NCI-H526 (cell line): Measurements from ENCODE around the gene OR10G7.
"Not testable (repeated sequence)": the region's sequence is repeated elsewhere in the genome, so short reads cannot be mapped to it uniquely, and the experiment has no call there.

Experiments used
- DNase-seq, 2 experiments: peaks; one replicate each; lab custom pipeline; 2025; lab: John Stamatoyannopoulos, UW

Gene OR10G7

DNA sequence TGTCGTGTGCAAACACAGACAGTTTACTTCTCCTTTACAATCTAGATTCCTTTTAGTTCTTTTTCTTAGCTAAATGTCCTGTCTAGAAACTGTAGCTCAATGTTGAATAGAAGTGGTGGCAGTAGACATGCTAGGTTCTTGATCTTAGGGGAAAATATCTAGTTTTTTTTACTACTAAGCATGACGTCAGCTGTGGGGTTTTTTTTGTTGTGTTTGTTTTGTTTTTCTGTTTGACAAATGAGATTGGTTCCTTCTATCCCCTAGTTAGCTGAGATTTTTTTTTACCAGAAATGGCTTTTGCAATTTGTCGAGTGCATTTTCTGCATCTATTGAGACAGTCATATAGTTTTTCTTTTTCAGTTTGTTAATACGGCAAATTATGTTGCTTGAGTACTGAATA is 2.3 kb upstream of the OR10G7 start:
- DNase-seq, result no peak

DNA sequence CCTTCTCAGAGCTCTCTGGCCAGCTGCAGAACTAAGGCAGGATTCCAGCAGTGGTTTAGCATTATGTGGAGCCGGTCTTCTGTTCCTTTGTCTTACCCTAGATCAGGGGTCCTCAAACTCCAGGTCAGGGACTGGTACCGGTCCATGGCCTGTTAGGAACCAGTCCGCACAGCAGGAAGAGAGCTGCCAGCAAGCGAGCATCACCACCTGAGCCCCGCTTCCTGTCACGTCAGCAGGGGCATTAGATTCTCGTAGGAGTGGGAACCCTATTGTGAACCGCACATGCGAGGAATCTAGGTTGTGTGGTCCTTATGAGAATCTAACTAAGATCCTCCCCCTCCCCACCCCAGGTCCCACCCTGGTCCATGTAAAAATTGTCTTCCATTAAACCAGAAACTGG is 1.6 kb downstream of the OR10G7 start:
- no peak for DNase-seq

DNA sequence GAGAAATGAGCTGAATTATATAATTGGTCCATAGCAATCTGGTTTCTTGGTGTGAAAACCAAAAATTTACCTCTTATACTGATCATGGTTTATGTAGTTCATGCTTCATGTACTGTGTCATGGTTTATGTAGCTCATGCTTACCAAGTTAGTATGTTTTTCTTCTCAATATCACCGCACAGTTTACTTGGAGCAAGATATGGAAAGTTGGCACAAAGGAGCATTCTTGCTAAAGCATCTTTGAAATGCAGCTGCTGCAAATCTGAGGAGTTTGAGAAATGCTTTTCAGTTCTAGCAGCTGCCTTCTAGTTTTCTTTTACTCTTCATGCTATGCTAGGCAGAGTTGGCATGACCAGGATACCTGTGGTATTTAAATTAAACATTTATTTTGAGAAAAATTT is 4.5 kb downstream of the OR10G7 start:
- no peak for DNase-seq

DNA sequence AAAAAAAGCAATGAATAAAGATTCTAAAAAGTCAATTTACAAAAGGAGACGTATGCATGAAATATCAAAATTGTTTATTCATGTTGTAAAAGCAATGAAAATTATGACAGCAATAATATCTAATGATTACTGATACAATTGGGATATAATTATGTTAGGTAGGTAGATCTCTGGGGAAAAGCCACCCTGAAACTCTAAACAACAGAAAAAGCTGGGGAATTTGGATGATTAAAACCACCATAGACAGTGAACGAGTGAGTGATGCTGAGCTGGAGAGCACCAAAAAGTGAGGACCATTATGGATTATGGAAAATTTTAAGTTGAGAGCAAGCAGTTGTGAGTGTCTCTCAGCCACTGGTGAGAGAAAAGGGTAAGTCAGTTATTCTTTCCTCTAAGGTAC is 14.6 kb downstream of the OR10G7 start, which contains the start of gene OR10G8:
Gene OR10G8 (plus strand): TSS at position 301 of the 400 bp plus-strand sequence. CDS start 2,825 bp downstream, outside the sequence.
- DNase-seq, result no peak

DNA sequence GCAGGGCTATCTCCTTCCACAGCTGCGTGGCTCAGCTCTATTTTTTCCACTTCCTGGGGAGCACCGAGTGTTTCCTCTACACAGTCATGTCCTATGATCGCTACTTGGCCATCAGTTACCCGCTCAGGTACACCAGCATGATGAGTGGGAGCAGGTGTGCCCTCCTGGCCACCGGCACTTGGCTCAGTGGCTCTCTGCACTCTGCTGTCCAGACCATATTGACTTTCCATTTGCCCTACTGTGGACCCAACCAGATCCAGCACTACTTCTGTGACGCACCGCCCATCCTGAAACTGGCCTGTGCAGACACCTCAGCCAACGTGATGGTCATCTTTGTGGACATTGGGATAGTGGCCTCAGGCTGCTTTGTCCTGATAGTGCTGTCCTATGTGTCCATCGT is 25.3 kb downstream of the OR10G7 start:
- not testable (repeated sequence) for DNase-seq

DNA sequence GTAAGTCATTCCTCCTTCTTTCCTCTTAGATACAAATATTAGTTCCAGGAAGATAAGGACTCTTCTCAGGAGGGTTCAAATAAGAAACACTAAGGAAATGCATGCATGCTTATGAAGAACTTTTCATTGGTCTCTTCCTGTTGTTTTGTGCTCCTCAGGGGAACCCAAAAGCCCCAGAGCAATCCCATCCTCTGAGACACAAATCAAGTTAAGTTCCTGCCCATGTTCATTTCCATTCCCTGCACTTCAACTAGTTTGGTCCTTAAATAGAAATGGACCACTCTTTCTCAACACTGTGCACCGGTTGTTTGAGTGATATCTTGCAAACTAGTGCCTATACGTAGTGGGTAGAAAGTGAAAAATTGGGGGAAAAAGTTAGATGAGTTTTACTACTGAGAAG is 28.4 kb downstream of the OR10G7 start, which contains the start of gene OR10G4:
Gene OR10G4 (plus strand): TSS at position 301 of the 400 bp plus-strand sequence. CDS start 2,578 bp downstream, outside the sequence.
- no peak for DNase-seq

DNA sequence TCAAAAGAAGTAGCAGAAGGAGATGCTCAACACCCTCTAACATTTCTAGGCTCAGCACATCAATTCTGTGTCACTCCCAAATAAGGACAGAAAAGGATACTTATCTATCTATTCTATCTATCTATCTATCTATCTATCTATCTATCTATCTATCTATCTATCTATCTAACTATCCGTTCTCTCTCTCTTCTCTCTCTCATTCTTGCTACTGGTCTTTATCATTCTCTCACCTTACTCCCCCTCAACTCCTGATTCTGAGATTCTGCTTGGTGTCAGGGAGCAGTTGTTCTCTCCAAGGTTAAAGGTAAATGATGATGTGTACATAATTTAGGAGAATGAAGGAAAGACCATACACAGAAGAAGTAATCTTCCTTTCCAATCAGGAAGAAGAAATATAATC is 46.0 kb downstream of the OR10G7 start, which contains the start of gene OR10G6:
Gene OR10G6 (minus strand): TSS at position 43 of the 400 bp plus-strand sequence. CDS start 0 bp downstream, at position 43.
- DNase-seq, result no peak
